K562 (cell line): ENCODE measurements around the gene SH3BGR. TPM values are rescaled to one million over a fixed set of nuclear protein-coding genes. Genes with fewer than 3 reads are reported as not detected.
A peak's percentile ranks its signal among the peaks of the same experiment; 100 is the strongest.

Experiments used
- BCL6 ChIP-seq: fragments of 250-450 bp; sonication (Bioruptor Pico); IDR thresholded peaks from 2 replicates; pipeline ENCODE4 v1.4.0; 2020
- ERF ChIP-seq: fragments of 450-650 bp; formaldehyde crosslinking; IDR thresholded peaks from 2 replicates; pipeline ENCODE4 v1.4.0; 2020; ENCODE audit warnings: mild to moderate bottlenecking, mixed read lengths
- PTTG1 ChIP-seq: fragments of 450-650 bp; IDR thresholded peaks from 2 replicates; pipeline ENCODE4 v1.6.1; 2016; ENCODE audit warnings: low read depth, mild to moderate bottlenecking, missing genetic modification characterization, missing compliant biosample characterization
- ZBTB40 ChIP-seq, 2 experiments: fragments of 450-650 bp in 1 of 2; sonication (generic) in 1 of 2; formaldehyde crosslinking in 1 of 2; IDR thresholded peaks; 2 replicates each; pipeline versions ENCODE4 v1.7.1 to v1.9.0; 2016 to 2022; ENCODE audit warnings: inconsistent platforms in 1 of 2, mild to moderate bottlenecking in 1 of 2, missing genetic modification reagents in 1 of 2
- ZBTB7A ChIP-seq: IDR thresholded peaks from 2 replicates; pipeline ENCODE4 v1.6.1; 2011; ENCODE audit warnings: low read depth, mild to moderate bottlenecking, low read length, moderate library complexity, borderline replicate concordance; ENCODE audit not compliant: control insufficient read depth
- ZNF263 ChIP-seq: sonication (generic); formaldehyde crosslinking; IDR thresholded peaks from 2 replicates; pipeline ENCODE4 v1.8.0; 2022; ENCODE audit warnings: mild to moderate bottlenecking, missing genetic modification reagents, borderline replicate concordance
- ZNF592 ChIP-seq: fragments of 450-650 bp; IDR thresholded peaks from 2 replicates; pipeline ENCODE4 v1.6.1; 2017; ENCODE audit warnings: antibody characterized with exemption, mild to moderate bottlenecking
- polyA plus RNA-seq, 8 experiments: library from polyadenylated mRNA; depleted of rRNA in 4 of 8; stranded (reverse) in 5 of 8; unstranded in 3 of 8; fragments of >200 nt; fragmentation: Nextera tagmentation in 2 of 8; fragmentation: Illumina TruSeq in 1 of 8; extraction: Ambion mirVana in 2 of 8; extraction: Trizol in 1 of 8; gene quantifications; 2 replicates each; pipeline versions ENCODE4 v1.2.1 to v1.2.3, GENCODE V29; 2011 to 2014; ENCODE audit warnings: inconsistent platforms in 1 of 8, missing spikeins in 1 of 8
- total RNA-seq, 7 experiments: library from RNA; depleted of rRNA in 6 of 7; stranded (reverse); fragments of >200 nt in 6 of 7; fragmentation: Illumina TruSeq in 2 of 7; extraction: Trizol in 2 of 7; gene quantifications; 2 replicates each; pipeline versions ENCODE4 v1.2.1 to v1.2.3, GENCODE V29; 2011 to 2021; ENCODE audit warnings: low replicate concordance in 1 of 7
- TF ChIP-seq, protein P1 (sequence below): sonication (generic); formaldehyde crosslinking; IDR thresholded peaks from 2 replicates; pipeline ENCODE4 v1.8.1; 2022; ENCODE audit warnings: missing genetic modification reagents

Gene SH3BGR
- total and polyA plus RNA-seq, 9 of the 15 experiments (the other 6 are each of a cell fraction or from before 2014, with no cell fraction given): 6.6 to 42.9 (median 25.6) TPM

GRCh38 chr21:39451332-39452206 lies at the start of gene SH3BGR (continued):
- TF ChIP-seq, protein P1, sequence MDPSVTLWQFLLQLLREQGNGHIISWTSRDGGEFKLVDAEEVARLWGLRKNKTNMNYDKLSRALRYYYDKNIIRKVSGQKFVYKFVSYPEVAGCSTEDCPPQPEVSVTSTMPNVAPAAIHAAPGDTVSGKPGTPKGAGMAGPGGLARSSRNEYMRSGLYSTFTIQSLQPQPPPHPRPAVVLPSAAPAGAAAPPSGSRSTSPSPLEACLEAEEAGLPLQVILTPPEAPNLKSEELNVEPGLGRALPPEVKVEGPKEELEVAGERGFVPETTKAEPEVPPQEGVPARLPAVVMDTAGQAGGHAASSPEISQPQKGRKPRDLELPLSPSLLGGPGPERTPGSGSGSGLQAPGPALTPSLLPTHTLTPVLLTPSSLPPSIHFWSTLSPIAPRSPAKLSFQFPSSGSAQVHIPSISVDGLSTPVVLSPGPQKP (CRISPR knock-in tag): no peak
- TF ChIP-seq ERF (CRISPR knock-in tag) (peak; percentile 78; the same call in 1 of the 2 replicates), BCL6 (CRISPR knock-in tag) (no peak), PTTG1 (tag) (no peak), ZBTB40 (IDR thresholded peaks at IDR 0.05) (no peak; the same call in 1 of the 2 replicates), ZBTB40 (CRISPR knock-in tag; IDR thresholded peaks at IDR 0.05) (no peak), ZNF263 (no peak), ZNF592 (no peak), ZBTB7A (0 out of 2 replicates have a peak, but pooled peaks have one; percentile 34)
